Trophoblast cell (in vitro differentiated cells and primary cell): Measurements from ENCODE around the gene OR12D1.

ENCODE experiments used
- DNase-seq, 2 donors: peaks; one replicate each; pipeline ENCODE4 v3.0.0-alpha.2; 2016
- H2AFZ ChIP-seq: 2 replicates; pipeline ENCODE4 v1.6.1; 2013; ENCODE audit warnings: low read length, moderate library complexity, mild to moderate bottlenecking; ENCODE audit not compliant: insufficient read depth, poor library complexity
- H2AK5ac ChIP-seq: 2 replicates; pipeline ENCODE4 v1.6.1; 2013; ENCODE audit warnings: mild to moderate bottlenecking, low read length
- H2BK120ac ChIP-seq: 2 replicates; pipeline ENCODE4 v1.6.1; 2013; ENCODE audit warnings: low read length, mild to moderate bottlenecking, moderate library complexity; ENCODE audit not compliant: insufficient read depth, poor library complexity
- H2BK12ac ChIP-seq: 2 replicates; pipeline ENCODE4 v1.6.1; 2013; ENCODE audit warnings: mild to moderate bottlenecking, low read length, moderate library complexity
- H2BK5ac ChIP-seq: 2 replicates; pipeline ENCODE4 v1.6.1; 2013; ENCODE audit warnings: low read length, low read depth, moderate library complexity, mild to moderate bottlenecking; ENCODE audit not compliant: poor library complexity
- H3K14ac ChIP-seq: 2 replicates; pipeline ENCODE4 v1.6.1; 2013; ENCODE audit warnings: mild to moderate bottlenecking, low read length
- H3K18ac ChIP-seq: 2 replicates; pipeline ENCODE4 v1.6.1; 2013; ENCODE audit warnings: mild to moderate bottlenecking, low read length
- H3K23ac ChIP-seq: 2 replicates; pipeline ENCODE4 v1.6.1; 2013; ENCODE audit warnings: low read length
- H3K27ac ChIP-seq: 2 replicates; pipeline ENCODE4 v1.5.1; 2013; ENCODE audit warnings: low read depth, mild to moderate bottlenecking, inconsistent platforms, low read length, moderate library complexity
- H3K27me3 ChIP-seq: 2 replicates; pipeline ENCODE4 v1.6.1; 2013; ENCODE audit warnings: inconsistent platforms, mild to moderate bottlenecking, low read length, moderate library complexity; ENCODE audit not compliant: insufficient read depth
- H3K36me3 ChIP-seq, 2 experiments: 1 replicate in 1 of 2; 2 replicates in 1 of 2; pipeline ENCODE4 v1.6.1; 2013; ENCODE audit warnings: low read length in 2 of 2, mild to moderate bottlenecking in 2 of 2, moderate library complexity in 1 of 2; ENCODE audit not compliant: insufficient read depth in 2 of 2, control insufficient read depth in 1 of 2
- H3K4ac ChIP-seq: 2 replicates; pipeline ENCODE4 v1.6.1; 2013; ENCODE audit warnings: low read depth, mild to moderate bottlenecking, low read length, moderate library complexity
- H3K4me1 ChIP-seq, 2 experiments: 1 replicate in 1 of 2; 2 replicates in 1 of 2; pipeline ENCODE4 v1.6.1; 2013; ENCODE audit warnings: low read length in 2 of 2, mild to moderate bottlenecking in 2 of 2, moderate library complexity in 1 of 2; ENCODE audit not compliant: insufficient read depth in 2 of 2, control insufficient read depth in 1 of 2
- H3K4me2 ChIP-seq: 2 replicates; pipeline ENCODE4 v1.6.1; 2013; ENCODE audit warnings: inconsistent platforms, mild to moderate bottlenecking, low read length, moderate library complexity
- H3K4me3 ChIP-seq: 2 replicates; pipeline ENCODE4 v1.5.1; 2013; ENCODE audit warnings: mild to moderate bottlenecking, low read depth, low read length, inconsistent platforms
- H3K79me1 ChIP-seq: one replicate; pipeline ENCODE4 v1.6.1; 2013; ENCODE audit warnings: low read length
- H3K79me2 ChIP-seq: 2 replicates; pipeline ENCODE4 v1.6.1; 2013; ENCODE audit warnings: low read length, mild to moderate bottlenecking; ENCODE audit not compliant: control insufficient read depth, insufficient read depth, poor library complexity
- H3K9ac ChIP-seq: 2 replicates; pipeline ENCODE4 v1.6.1; 2013; ENCODE audit warnings: mild to moderate bottlenecking, low read length
- H3K9me3 ChIP-seq: 2 replicates; pipeline ENCODE4 v1.6.1; 2013; ENCODE audit warnings: low read depth, mild to moderate bottlenecking, control low read depth, inconsistent platforms, low read length; ENCODE audit not compliant: insufficient read depth
- H4K12ac ChIP-seq: 2 replicates; pipeline ENCODE4 v1.6.1; 2013; ENCODE audit warnings: low read depth, mild to moderate bottlenecking, low read length, moderate library complexity
- H4K8ac ChIP-seq: 2 replicates; pipeline ENCODE4 v1.6.1; 2013; ENCODE audit warnings: low read depth, mild to moderate bottlenecking, low read length, moderate library complexity
- H4K91ac ChIP-seq: one replicate; pipeline ENCODE4 v1.6.1; 2013; ENCODE audit warnings: low read depth, mild to moderate bottlenecking, low read length, moderate library complexity
- WGBS: extraction: QIAGEN DNeasy Blood & Tissue Kit; methylation state at CpG from one replicate; pipeline ENCODE4 v1.1.7; 2013; ENCODE audit warnings: missing lambda C conversion rate; ENCODE audit not compliant: insufficient read length, insufficient coverage; ENCODE audit errors: extremely low coverage; 5-methylcytosine and 5-hydroxymethylcytosine counted together

Gene OR12D1

DNA sequence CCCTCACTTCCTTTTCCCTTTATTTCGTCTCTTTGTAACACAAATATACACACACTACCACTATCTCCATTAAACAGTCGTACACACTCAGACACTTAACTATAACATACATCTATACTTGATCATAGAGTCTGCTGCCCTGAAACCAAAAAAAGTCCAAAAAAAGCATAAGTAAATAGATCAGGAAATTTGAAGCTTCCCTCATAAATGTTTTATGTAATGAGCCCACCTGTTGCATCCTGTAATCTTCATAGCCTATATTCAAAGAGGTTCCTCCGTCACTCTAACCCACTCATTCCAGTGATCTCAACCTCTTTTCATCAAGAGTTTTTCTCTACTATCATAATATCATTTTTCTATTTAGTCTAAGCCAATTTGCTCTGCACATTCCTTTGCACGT is 26.2 kb upstream of the OR12D1 start:
- Histone ChIP-seq H3K27me3 (no peaks in the 10 kb centered on the region), H2BK5ac (no peak overlapping the region), H3K4me3 (no peak overlapping the region), H3K9me3 (peaks cover 4% of the 10 kb centered on the region), H3K4ac (no peak overlapping the region), H4K91ac (no peak overlapping the region), H4K12ac (no peak overlapping the region), H3K4me1 (no peaks in the 10 kb centered on the region), H2AK5ac (no peak overlapping the region), H3K23ac (no peak overlapping the region), H3K18ac (no peak overlapping the region), H2AFZ (no peak overlapping the region), H3K79me2 (no peaks in the 10 kb centered on the region), H3K27ac (no peak overlapping the region), H3K4me2 (no peak overlapping the region), H2BK120ac (no peak overlapping the region), H3K36me3 (no peaks in the 10 kb centered on the region), H3K79me1 (no peaks in the 10 kb centered on the region), H4K8ac (no peak overlapping the region), H3K14ac (no peak overlapping the region), H2BK12ac (no peak overlapping the region), H3K9ac (no peak overlapping the region)
- 100% methylated on average over 1 of the region's 4 CpGs for WGBS
- no peak for DNase-seq

DNA sequence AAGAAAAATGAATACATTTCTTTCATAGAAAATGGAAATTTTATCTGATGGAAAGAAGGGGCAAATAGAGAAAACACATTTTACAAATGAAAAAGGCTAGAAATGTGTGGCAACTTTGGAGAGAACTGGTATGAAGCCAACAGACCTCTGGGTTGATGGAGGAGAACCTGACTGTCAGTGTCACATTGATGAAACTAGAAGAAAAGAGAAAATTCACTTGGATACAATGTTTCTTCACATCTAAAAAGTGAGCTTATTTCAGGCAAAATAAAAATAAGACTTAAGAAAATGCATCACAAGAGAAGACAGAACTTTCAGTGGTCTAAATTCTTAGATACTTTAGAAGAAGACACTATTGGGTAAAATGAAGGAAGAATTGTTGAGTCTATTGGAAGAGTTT is 19.4 kb upstream of the OR12D1 start, which contains the start of gene OR12D2:
Gene OR12D2, plus strand, starts transcription at position 301 of the 400 bp plus-strand sequence. CDS start 1,069 bp downstream, outside the sequence.
- no peak for DNase-seq
- peaks cover 4% of the 10 kb centered on the region for H3K9me3 ChIP-seq
- H3K27me3 ChIP-seq = no peaks in the 10 kb centered on the region
- H3K18ac ChIP-seq = no peak within 1 kb of the TSS
- H3K4ac ChIP-seq = no peak within 1 kb of the TSS
- H3K79me1 ChIP-seq = no peaks in the 10 kb centered on the region
- H3K9ac ChIP-seq = no peak within 1 kb of the TSS
- H2BK12ac ChIP-seq = no peak within 1 kb of the TSS
- H4K8ac ChIP-seq = no peak within 1 kb of the TSS
- no peak within 1 kb of the TSS for H2BK5ac ChIP-seq
- H2AK5ac ChIP-seq = no peak within 1 kb of the TSS
- no peak within 1 kb of the TSS for H2BK120ac ChIP-seq
- H3K4me2 ChIP-seq = no peak within 1 kb of the TSS
- no peak within 1 kb of the TSS for H3K4me3 ChIP-seq
- H3K23ac ChIP-seq = no peak within 1 kb of the TSS
- no peak within 1 kb of the TSS for H3K27ac ChIP-seq
- no peaks in the 10 kb centered on the region for H3K79me2 ChIP-seq
- no peak within 1 kb of the TSS for H3K14ac ChIP-seq
- no peaks in the 10 kb centered on the region for H3K36me3 ChIP-seq
- H4K12ac ChIP-seq = no peak within 1 kb of the TSS
- no peak within 1 kb of the TSS for H2AFZ ChIP-seq
- H4K91ac ChIP-seq = no peak within 1 kb of the TSS
- no peaks in the 10 kb centered on the region for H3K4me1 ChIP-seq

DNA sequence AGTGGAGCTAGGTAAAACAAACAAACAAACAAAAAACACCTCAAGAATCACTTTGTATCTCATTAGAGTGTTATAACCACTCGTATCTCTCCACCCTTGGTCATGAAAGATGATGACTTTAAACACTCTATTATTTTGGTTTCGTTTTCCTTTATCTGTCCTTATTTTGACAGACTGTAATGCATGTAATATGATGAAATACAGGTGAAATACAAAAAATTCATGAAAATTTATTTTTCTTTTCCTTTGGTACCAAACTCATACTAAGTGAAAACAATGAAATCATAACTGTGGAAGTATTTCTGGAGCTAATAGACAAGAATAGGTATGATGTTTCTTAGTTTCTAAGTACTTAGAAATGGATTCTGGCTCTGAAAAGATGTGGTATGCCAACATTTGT is 15.2 kb upstream of the OR12D1 start:
- WGBS = no CpG with 5 or more reads among the region's 2 CpGs
- no peak overlapping the region for H2BK12ac ChIP-seq
- no peak for DNase-seq

DNA sequence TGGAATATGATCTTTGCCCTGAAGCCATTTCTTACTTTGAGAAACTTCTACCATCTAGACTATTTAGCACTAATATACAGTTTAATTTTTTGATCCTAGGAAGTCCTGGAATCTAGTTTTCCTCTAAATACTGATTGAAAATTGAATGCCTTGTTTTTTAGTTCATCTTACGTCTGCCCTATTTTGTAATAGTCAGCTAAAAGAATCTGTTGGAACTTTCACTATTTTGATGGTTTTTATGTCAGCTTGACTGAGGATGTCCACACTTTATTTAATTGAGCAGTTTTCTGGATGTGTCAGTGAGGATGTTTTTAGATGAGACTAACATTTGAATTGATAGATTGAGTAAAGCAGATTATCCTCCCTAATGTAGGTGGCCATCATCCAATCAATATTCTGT is 10.9 kb upstream of the OR12D1 start:
- H3K79me1 ChIP-seq = no peaks in the 10 kb centered on the region
- no CpG with 5 or more reads among the region's 1 CpG for WGBS
- no peak overlapping the region for H3K4me2 ChIP-seq
- no peaks in the 10 kb centered on the region for H3K36me3 ChIP-seq
- H4K12ac ChIP-seq = no peak overlapping the region
- no peak overlapping the region for H3K23ac ChIP-seq
- H3K9ac ChIP-seq = no peak overlapping the region
- H3K79me2 ChIP-seq = no peaks in the 10 kb centered on the region
- no peak overlapping the region for H4K91ac ChIP-seq
- H2BK5ac ChIP-seq = no peak overlapping the region
- H3K18ac ChIP-seq = no peak overlapping the region
- H2BK12ac ChIP-seq = no peak overlapping the region
- H3K14ac ChIP-seq = no peak overlapping the region
- no peak overlapping the region for H2BK120ac ChIP-seq
- no peaks in the 10 kb centered on the region for H3K4me1 ChIP-seq
- H3K4me3 ChIP-seq = no peak overlapping the region
- H3K9me3 ChIP-seq = no peaks in the 10 kb centered on the region
- H3K27me3 ChIP-seq = no peaks in the 10 kb centered on the region
- H3K4ac ChIP-seq = no peak overlapping the region
- H3K27ac ChIP-seq = no peak overlapping the region
- H4K8ac ChIP-seq = no peak overlapping the region
- no peak for DNase-seq
- H2AFZ ChIP-seq = no peak overlapping the region
- H2AK5ac ChIP-seq = no peak overlapping the region

More for the DNA sequence above, 15.2 kb upstream of the OR12D1 start:
- Histone ChIP-seq H3K4me2 (no peak overlapping the region), H3K4me3 (no peak overlapping the region), H4K8ac (no peak overlapping the region), H4K12ac (no peak overlapping the region), H2BK120ac (no peak overlapping the region), H3K9me3 (no peaks in the 10 kb centered on the region), H3K18ac (no peak overlapping the region), H3K27me3 (no peaks in the 10 kb centered on the region), H3K36me3 (no peaks in the 10 kb centered on the region), H3K79me1 (no peaks in the 10 kb centered on the region), H3K4ac (no peak overlapping the region), H3K23ac (no peak overlapping the region), H2AFZ (no peak overlapping the region), H2BK5ac (no peak overlapping the region), H3K9ac (no peak overlapping the region), H3K27ac (no peak overlapping the region), H4K91ac (no peak overlapping the region), H3K79me2 (no peaks in the 10 kb centered on the region), H2AK5ac (no peak overlapping the region), H3K14ac (no peak overlapping the region), H3K4me1 (no peaks in the 10 kb centered on the region)
